GM12864 (cell line): ENCODE data around the gene UGCG.

Source experiments
- DNase-seq: peaks from one replicate; pipeline ENCODE4 v3.0.0-alpha.2; 2011; ENCODE audit warnings: low read depth
- H3K4me3 ChIP-seq: 2 replicates; pipeline ENCODE4 v1.5.1; 2011; ENCODE audit warnings: mild to moderate bottlenecking, low read depth, low read length, control low read depth
- CTCF ChIP-seq: IDR thresholded peaks from 2 replicates; pipeline ENCODE4 v1.5.1; 2011; ENCODE audit warnings: low read depth, mild to moderate bottlenecking, moderate library complexity, low read length, control low read depth, inconsistent platforms; ENCODE audit errors: missing control alignments

UGCG gene

GRCh38 chr9:111967621-111968020, 71.0 kb downstream of the UGCG start:
- no peak overlapping the region for H3K4me3 ChIP-seq
- no peak for TF ChIP-seq CTCF
- DNase-seq, result no peak

- H3K4me3 ChIP-seq, result no peak overlapping the region
- no peak for TF ChIP-seq CTCF
- DNase-seq, result no peak
Observed at GRCh38 chr9:111969061-111969460, 72.4 kb downstream of the UGCG start.

- DNase-seq, result no peak
- no peak for TF ChIP-seq CTCF
- no peak overlapping the region for H3K4me3 ChIP-seq
Observed at GRCh38 chr9:111969622-111970021, 73.0 kb downstream of the UGCG start.

GRCh38 chr9:111970827-111971226, 74.2 kb downstream of the UGCG start:
- no peak for TF ChIP-seq CTCF
- DNase-seq, result no peak

GRCh38 chr9:111974092-111974681, 77.6 kb downstream of the UGCG start:
- DNase-seq, result no peak
- no peak for TF ChIP-seq CTCF
- H3K4me3 ChIP-seq, result no peak overlapping the region

More at GRCh38 chr9:111970827-111971226, 74.2 kb downstream of the UGCG start:
- H3K4me3 ChIP-seq, result no peak overlapping the region

GRCh38 chr9:111975709-111976108, 79.1 kb downstream of the UGCG start:
- peak; percentile 37 for TF ChIP-seq CTCF
- DNase-seq, result no peak
- H3K4me3 ChIP-seq, result no peak overlapping the region

- TF ChIP-seq CTCF, result no peak
- DNase-seq, result no peak
- no peak overlapping the region for H3K4me3 ChIP-seq
Observed at GRCh38 chr9:111978616-111979015, 82.0 kb downstream of the UGCG start.
